ENCODE measurements around the gene THOP1. TPM values are rescaled to one million over a fixed set of nuclear protein-coding genes. Genes with fewer than 3 reads are reported as not detected.

The THOP1 gene
- polyA plus RNA-seq, 2 of the 4 experiments (the other 2 are of a cell fraction): 43.5 to 90.5 TPM

- 70% methylated on average over 14 of the region's 17 CpGs for WGBS (ENCODE audit: missing lambda C conversion rate)
- Histone ChIP-seq H3K9me3 (no peaks in the 10 kb centered on the region), H3K27ac (no peak overlapping the region), H3K4me1 (no peaks in the 10 kb centered on the region), H3K4me2 (no peak overlapping the region), H3K4me3 (no peak overlapping the region)
- CTCF ChIA-PET: interaction anchor here (3.2 to 4.3 kb wide), 2 partner anchors 103 to 104 kb away, joined by 23 to 57 read pairs; no protein-coding TSS in a partner anchor
- no peak for ATAC-seq
- POLR2A ChIA-PET: no interaction called here
- TF ChIP-seq CEBPB (IDR thresholded peaks at IDR 0.05): no peak
- no peak for FAIRE-seq
- no peak for DNase-seq (ENCODE audit: low read depth in 1 of 2, low spot score in 1 of 2)
These were observed 34.4 kb upstream of the THOP1 start for GRCh38 chr19:2750808-2751437.

GRCh38 chr19:2751438-2751830, 33.9 kb upstream of the THOP1 start:
- WGBS (ENCODE audit: missing lambda C conversion rate): 91% methylated on average over 17 of the region's 21 CpGs
- Histone ChIP-seq H3K4me3 (no peak overlapping the region), H3K4me1 (no peaks in the 10 kb centered on the region), H3K27ac (no peak overlapping the region), H3K4me2 (no peak overlapping the region), H3K9me3 (no peaks in the 10 kb centered on the region)
- CTCF ChIA-PET: interaction anchor here (0.7 to 4.3 kb wide), 2 partner anchors 103 to 1387 kb away, joined by 3 to 23 read pairs; no protein-coding TSS in a partner anchor
- no peak for TF ChIP-seq ZC3H11A (IDR thresholded peaks at IDR 0.05)
- TF ChIP-seq JUN (IDR thresholded peaks at IDR 0.05): no peak
- TF ChIP-seq CBX8 (IDR thresholded peaks at IDR 0.05): no peak
- no peak for TF ChIP-seq MAX (IDR thresholded peaks at IDR 0.05)
- TF ChIP-seq POLR2AphosphoS2 (conservative IDR thresholded peaks at IDR 0.05; ENCODE audit: low read length): no peak
- no peak for TF ChIP-seq MAFK (IDR thresholded peaks at IDR 0.05; ENCODE audit: partially characterized antibody)
- TF ChIP-seq NFE2L2 (conservative IDR thresholded peaks at IDR 0.05; ENCODE audit: low read length): no peak
- no peak for TF ChIP-seq REST (IDR thresholded peaks at IDR 0.05)
- TF ChIP-seq FOXS1 (CRISPR knock-in tag; IDR thresholded peaks at IDR 0.05): no peak
- TF ChIP-seq, protein P1, sequence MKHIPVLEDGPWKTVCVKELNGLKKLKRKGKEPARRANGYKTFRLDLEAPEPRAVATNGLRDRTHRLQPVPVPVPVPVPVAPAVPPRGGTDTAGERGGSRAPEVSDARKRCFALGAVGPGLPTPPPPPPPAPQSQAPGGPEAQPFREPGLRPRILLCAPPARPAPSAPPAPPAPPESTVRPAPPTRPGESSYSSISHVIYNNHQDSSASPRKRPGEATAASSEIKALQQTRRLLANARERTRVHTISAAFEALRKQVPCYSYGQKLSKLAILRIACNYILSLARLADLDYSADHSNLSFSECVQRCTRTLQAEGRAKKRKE (CRISPR knock-in tag; IDR thresholded peaks at IDR 0.05; ENCODE audit: low read depth): no peak
- TF ChIP-seq, protein P2, sequence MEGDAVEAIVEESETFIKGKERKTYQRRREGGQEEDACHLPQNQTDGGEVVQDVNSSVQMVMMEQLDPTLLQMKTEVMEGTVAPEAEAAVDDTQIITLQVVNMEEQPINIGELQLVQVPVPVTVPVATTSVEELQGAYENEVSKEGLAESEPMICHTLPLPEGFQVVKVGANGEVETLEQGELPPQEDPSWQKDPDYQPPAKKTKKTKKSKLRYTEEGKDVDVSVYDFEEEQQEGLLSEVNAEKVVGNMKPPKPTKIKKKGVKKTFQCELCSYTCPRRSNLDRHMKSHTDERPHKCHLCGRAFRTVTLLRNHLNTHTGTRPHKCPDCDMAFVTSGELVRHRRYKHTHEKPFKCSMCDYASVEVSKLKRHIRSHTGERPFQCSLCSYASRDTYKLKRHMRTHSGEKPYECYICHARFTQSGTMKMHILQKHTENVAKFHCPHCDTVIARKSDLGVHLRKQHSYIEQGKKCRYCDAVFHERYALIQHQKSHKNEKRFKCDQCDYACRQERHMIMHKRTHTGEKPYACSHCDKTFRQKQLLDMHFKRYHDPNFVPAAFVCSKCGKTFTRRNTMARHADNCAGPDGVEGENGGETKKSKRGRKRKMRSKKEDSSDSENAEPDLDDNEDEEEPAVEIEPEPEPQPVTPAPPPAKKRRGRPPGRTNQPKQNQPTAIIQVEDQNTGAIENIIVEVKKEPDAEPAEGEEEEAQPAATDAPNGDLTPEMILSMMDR (IDR thresholded peaks at IDR 0.05): no peak
- TF ChIP-seq, protein P3, sequence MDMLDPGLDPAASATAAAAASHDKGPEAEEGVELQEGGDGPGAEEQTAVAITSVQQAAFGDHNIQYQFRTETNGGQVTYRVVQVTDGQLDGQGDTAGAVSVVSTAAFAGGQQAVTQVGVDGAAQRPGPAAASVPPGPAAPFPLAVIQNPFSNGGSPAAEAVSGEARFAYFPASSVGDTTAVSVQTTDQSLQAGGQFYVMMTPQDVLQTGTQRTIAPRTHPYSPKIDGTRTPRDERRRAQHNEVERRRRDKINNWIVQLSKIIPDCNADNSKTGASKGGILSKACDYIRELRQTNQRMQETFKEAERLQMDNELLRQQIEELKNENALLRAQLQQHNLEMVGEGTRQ (IDR thresholded peaks at IDR 0.05): no peak
- TF ChIP-seq MAZ (IDR thresholded peaks at IDR 0.05; ENCODE audit: borderline replicate concordance, low read depth, low read length): no peak
- no peak for TF ChIP-seq CHD2 (IDR thresholded peaks at IDR 0.05; ENCODE audit: low read length, partially characterized antibody)
- no peak for TF ChIP-seq ZFP36 (IDR thresholded peaks at IDR 0.05; ENCODE audit: borderline replicate concordance, partially characterized antibody)
- no peak for TF ChIP-seq HOXB5 (CRISPR knock-in tag; IDR thresholded peaks at IDR 0.05)
- TF ChIP-seq HOXB13 (CRISPR knock-in tag; IDR thresholded peaks at IDR 0.05; ENCODE audit: low read depth): no peak
- TF ChIP-seq RFX5 (IDR thresholded peaks at IDR 0.05): no peak
- no peak for TF ChIP-seq EHF (CRISPR knock-in tag; IDR thresholded peaks at IDR 0.05)
- FAIRE-seq: no peak
- no peak for ATAC-seq
- DNase-seq (ENCODE audit: low read depth in 1 of 2, low spot score in 1 of 2): no peak
- POLR2A ChIA-PET: no interaction called here

All from A549 (cell line).